Measurements from ENCODE around the gene AP3B1.
A peak's percentile ranks its signal among the peaks of the same experiment; 100 is the strongest.

GRCh38 chr5:78056901-78057514 is 237.5 kb downstream of the AP3B1 start:
- TF ChIP-seq CTCF (conservative IDR thresholded peaks at IDR 0.05) (peak; percentile 50), ZFX (IDR thresholded peaks at IDR 0.05) (no peak)

Measured in C4-2B (cell line).